HCT116 (cell line): Measurements from ENCODE around the gene NET1. TPM values are rescaled to one million over a fixed set of nuclear protein-coding genes. Genes with fewer than 3 reads are reported as not detected.

Experiments
- ATAC-seq: fragments of 200-7000 bp; cut with Tn5 transposase; 2 replicates; pipeline ENCODE4 v1.9.1; 2020; ENCODE audit warnings: mild to moderate bottlenecking, moderate library complexity
- BruUV-seq: library from RNA; stranded (reverse); fragments of 400-500 nt; replicated peaks from 2 replicates; lab custom pipeline; 2021; lab: Mats Ljungman, UMichigan
- CTCF ChIA-PET: fragments of 300-600 bp; sonication (Branson Sonifier 250); formaldehyde crosslinking; loops from one replicate; lab custom pipeline; 2021; ENCODE audit warnings: antibody characterized with exemption; lab: Charles Lee
- POLR2A ChIA-PET: fragments of 300-600, 350-600 bp; sonication (Branson Sonifier 250); formaldehyde crosslinking; loops from one replicate; lab custom pipeline; 2021; ENCODE audit warnings: antibody characterized with exemption; lab: Charles Lee
- RAD21 ChIA-PET, 2 experiments: fragments of 300-600 bp; sonication (Branson Sonifier 250); formaldehyde crosslinking; loops; one replicate each; lab custom pipeline; 2023; ENCODE audit warnings: low total read pairs in 2 of 2; ENCODE audit not compliant: uncharacterized antibody in 2 of 2, unreplicated experiment in 2 of 2, low non-redundant PET in 1 of 2; lab: Charles Lee
- DNase-seq: peaks from one replicate; pipeline ENCODE4 v3.0.0-alpha.2; 2010; ENCODE audit warnings: low read depth, low spot score
- H2AFZ ChIP-seq: fragments of 200-600 bp; shearing (Covaris generic), sonication (generic); 2 replicates; pipeline ENCODE4 v1.6.1; 2017; ENCODE audit warnings: low read depth, mixed run types, mixed read lengths, antibody characterized with exemption, low read length; ENCODE audit not compliant: poor library complexity, severe bottlenecking
- H3K27ac ChIP-seq: 2 replicates; pipeline ENCODE4 v1.5.1; 2012; ENCODE audit warnings: low read depth, low read length
- H3K27me3 ChIP-seq: fragments of 200-600 bp; sonication (generic); 2 replicates; pipeline ENCODE4 v1.6.1; 2016; ENCODE audit warnings: mixed run types, low read length, mixed read lengths; ENCODE audit not compliant: insufficient read depth
- H3K36me3 ChIP-seq, 2 experiments: fragments of 200-500 bp in 1 of 2; fragments of 200-600 bp in 1 of 2; sonication (Bioruptor generic) in 1 of 2; sonication (generic) in 1 of 2; 2 replicates each; pipeline versions ENCODE4 v1.5.1 to v1.6.1; 2014 to 2016; ENCODE audit warnings: low read length in 2 of 2, inconsistent platforms in 1 of 2, mixed read lengths in 1 of 2, mixed run types in 1 of 2; ENCODE audit not compliant: insufficient read depth in 2 of 2, control insufficient read depth in 1 of 2
- H3K4me1 ChIP-seq, 2 experiments: fragments of 200-600 bp in 1 of 2; sonication (generic) in 1 of 2; 2 replicates each; pipeline versions ENCODE4 v1.5.1 to v1.6.1; 2012 to 2017; ENCODE audit warnings: low read length in 2 of 2, inconsistent platforms in 1 of 2, mild to moderate bottlenecking in 1 of 2, mixed read lengths in 1 of 2, mixed run types in 1 of 2, moderate library complexity in 1 of 2; ENCODE audit not compliant: insufficient read depth in 2 of 2, control insufficient read depth in 1 of 2
- H3K4me2 ChIP-seq: fragments of 200-600 bp; sonication (generic); 2 replicates; pipeline ENCODE4 v1.6.1; 2017; ENCODE audit warnings: mixed run types, low read length, mixed read lengths
- H3K4me3 ChIP-seq, 2 experiments: fragments of 200-600 bp in 1 of 2; sonication (generic) in 1 of 2; replicated peaks in 1 of 2; 2 replicates each; pipeline ENCODE4 v1.5.1; 2011 to 2016; ENCODE audit warnings: low read length in 2 of 2, control low read depth in 1 of 2, low read depth in 1 of 2, mild to moderate bottlenecking in 1 of 2, mixed read lengths in 1 of 2, mixed run types in 1 of 2
- H3K79me2 ChIP-seq: fragments of 200-600 bp; sonication (generic); 2 replicates; pipeline ENCODE4 v1.6.1; 2017; ENCODE audit warnings: mild to moderate bottlenecking, mixed run types, low read length, moderate library complexity, mixed read lengths; ENCODE audit not compliant: insufficient read depth
- H3K9ac ChIP-seq: fragments of 200-600 bp; sonication (generic); 2 replicates; pipeline ENCODE4 v1.6.1; 2016; ENCODE audit warnings: low read length, mixed read lengths
- H3K9me2 ChIP-seq: fragments of 200-600 bp; sonication (generic), shearing (Covaris generic); 2 replicates; pipeline ENCODE4 v1.6.1; 2017; ENCODE audit warnings: mixed run types, mild to moderate bottlenecking, moderate library complexity; ENCODE audit not compliant: insufficient read depth
- H3K9me3 ChIP-seq, 2 experiments: fragments of 200-500 bp in 1 of 2; fragments of 200-600 bp in 1 of 2; sonication (Bioruptor generic) in 1 of 2; sonication (generic) in 1 of 2; 2 replicates each; pipeline ENCODE4 v1.6.1; 2014 to 2017; ENCODE audit warnings: low read length in 2 of 2, mixed read lengths in 2 of 2, inconsistent platforms in 1 of 2, low read depth in 1 of 2, mild to moderate bottlenecking in 1 of 2, mixed run types in 1 of 2, moderate library complexity in 1 of 2; ENCODE audit not compliant: control insufficient read depth in 1 of 2, insufficient read depth in 1 of 2
- H4K20me1 ChIP-seq: fragments of 200-600 bp; sonication (generic), shearing (Covaris generic); 2 replicates; pipeline ENCODE4 v1.6.1; 2017; ENCODE audit warnings: mixed run types, mild to moderate bottlenecking, moderate library complexity; ENCODE audit not compliant: insufficient read depth
- ATF3 ChIP-seq: IDR thresholded peaks from 2 replicates; pipeline ENCODE4 v1.6.1; 2012
- CBX3 ChIP-seq: IDR thresholded peaks from 2 replicates; pipeline ENCODE4 v1.6.1; 2012; ENCODE audit warnings: low read depth
- CEBPB ChIP-seq: IDR thresholded peaks from 2 replicates; pipeline ENCODE4 v1.6.1; 2012; ENCODE audit warnings: low read depth
- EGR1 ChIP-seq: IDR thresholded peaks from 2 replicates; pipeline ENCODE4 v1.6.1; 2012; ENCODE audit warnings: low read depth
- ELF1 ChIP-seq: IDR thresholded peaks from 2 replicates; pipeline ENCODE4 v1.6.1; 2012; ENCODE audit warnings: low read depth, borderline replicate concordance
- EZH2 ChIP-seq: fragments of 200-600 bp; sonication (generic); IDR thresholded peaks from 2 replicates; pipeline ENCODE4 v1.6.1; 2017; ENCODE audit warnings: antibody characterized with exemption, mixed run types
- FOSL1 ChIP-seq: IDR thresholded peaks from 2 replicates; pipeline ENCODE4 v1.6.1; 2012; ENCODE audit warnings: low read depth
- MAX ChIP-seq: IDR thresholded peaks from 2 replicates; pipeline ENCODE4 v1.6.1; 2012
- POLR2A ChIP-seq: IDR thresholded peaks from 2 replicates; pipeline ENCODE4 v1.7.0; 2011; ENCODE audit warnings: borderline replicate concordance; ENCODE audit not compliant: insufficient read depth, insufficient read length; ENCODE audit errors: extremely low read depth
- POLR2AphosphoS5 ChIP-seq: IDR thresholded peaks from 2 replicates; pipeline ENCODE4 v1.6.1; 2011; ENCODE audit warnings: mild to moderate bottlenecking, low read depth, low read length, moderate library complexity
- RAD21 ChIP-seq: IDR thresholded peaks from 2 replicates; pipeline ENCODE4 v1.6.1; 2012; ENCODE audit warnings: low read depth, mild to moderate bottlenecking
- SIN3A ChIP-seq: IDR thresholded peaks from 2 replicates; pipeline ENCODE4 v1.6.1; 2012; ENCODE audit warnings: low read depth
- SP1 ChIP-seq: IDR thresholded peaks from 2 replicates; pipeline ENCODE4 v1.6.1; 2012; ENCODE audit warnings: low read depth
- SRF ChIP-seq: IDR thresholded peaks from 2 replicates; pipeline ENCODE4 v1.6.1; 2012; ENCODE audit warnings: low read depth
- TCF7L2 ChIP-seq: IDR thresholded peaks from 2 replicates; pipeline ENCODE4 v1.7.0; 2011; ENCODE audit warnings: borderline replicate concordance, inconsistent platforms; ENCODE audit not compliant: insufficient read depth, insufficient read length; ENCODE audit errors: extremely low read depth
- ZBTB33 ChIP-seq: IDR thresholded peaks from 2 replicates; pipeline ENCODE4 v1.6.1; 2011; ENCODE audit warnings: mild to moderate bottlenecking, low read length, moderate library complexity; ENCODE audit not compliant: insufficient replicate concordance; ENCODE audit errors: extremely low read depth
- ZFX ChIP-seq: fragments of 450-650 bp; IDR thresholded peaks from 2 replicates; pipeline ENCODE4 v1.6.1; 2017
- ZNF274 ChIP-seq: fragments of 200-500 bp; sonication (Bioruptor generic); IDR thresholded peaks from 2 replicates; pipeline ENCODE4 v1.6.1; 2014; ENCODE audit warnings: mild to moderate bottlenecking, low read depth, low read length, inconsistent platforms
- intact Hi-C: fragments of 100-400 bp; cut with micrococcal nuclease; formaldehyde crosslinking; loops from 2 replicates; pipeline ENCODE4 v1.10.0; 2022
- total RNA-seq: library from RNA; stranded (reverse); gene quantifications from one replicate; pipeline ENCODE4 v1.2.1, GENCODE V29; 2021; ENCODE audit not compliant: unreplicated experiment

The NET1 gene
- total RNA-seq, 1 experiment from 2014 or later: 51.2 TPM

GRCh38 chr10:5399332-5399731 is 13.0 kb upstream of the NET1 start:
- Histone ChIP-seq H4K20me1 (no peaks in the 10 kb centered on the region), H2AFZ (no peak overlapping the region), H3K4me3 (no peak overlapping the region), H3K9ac (no peak overlapping the region), H3K9me2 (no peaks in the 10 kb centered on the region), H3K4me1 (no peaks in the 10 kb centered on the region)
- ATAC-seq: no peak
- BruUV-seq: no TSS peak
- intact Hi-C loops: no loop called here
- RAD21 ChIA-PET: no interaction called here
- TF ChIP-seq RAD21: no peak
- TF ChIP-seq POLR2A: no peak
- no peak for TF ChIP-seq SRF
- no peak for TF ChIP-seq CEBPB
- TF ChIP-seq FOSL1: no peak
- TF ChIP-seq TCF7L2: no peak
- TF ChIP-seq CBX3: no peak
- TF ChIP-seq MAX: no peak
- no peak for TF ChIP-seq SP1
- no peak; the same call in 1 of the 2 replicates for TF ChIP-seq ATF3
- no peak for TF ChIP-seq ZNF274
- TF ChIP-seq EZH2: no peak
- TF ChIP-seq ZFX: no peak
- TF ChIP-seq POLR2AphosphoS5: no peak
- TF ChIP-seq EGR1: no peak
- no peak for TF ChIP-seq ELF1
- TF ChIP-seq ZBTB33: no peak
- no peak for TF ChIP-seq SIN3A
- TF ChIP-seq, all 23 proteins: peak for 0
- Histone ChIP-seq H3K27me3 (no peaks in the 10 kb centered on the region), H3K9me3 (no peaks in the 10 kb centered on the region), H3K4me2 (no peak overlapping the region), H3K79me2 (no peaks in the 10 kb centered on the region), H3K36me3 (no peaks in the 10 kb centered on the region), H3K27ac (no peak overlapping the region)
- no peak for DNase-seq
- ChIA-PET CTCF (no interaction called here), POLR2A (no interaction called here)
